Mucosa of rectum (tissue), 2 donors: ENCODE results near the gene PDE4D.

Experiments used
- H3K27ac ChIP-seq, 2 donors: one replicate each; pipeline ENCODE4 v1.7.0; 2013; ENCODE audit warnings: inconsistent platforms in 2 of 2, low read depth in 2 of 2, low read length in 2 of 2
- H3K27me3 ChIP-seq, 2 donors: one replicate each; pipeline ENCODE4 v1.7.0; 2013; ENCODE audit warnings: low read length in 2 of 2; ENCODE audit not compliant: control insufficient read depth in 2 of 2, insufficient read depth in 2 of 2
- H3K36me3 ChIP-seq, 2 donors: one replicate each; pipeline ENCODE4 v1.7.0; 2013; ENCODE audit warnings: low read length in 2 of 2; ENCODE audit not compliant: control insufficient read depth in 2 of 2, insufficient read depth in 2 of 2
- H3K4me1 ChIP-seq, 2 donors: one replicate each; pipeline ENCODE4 v1.7.0; 2013; ENCODE audit warnings: low read length in 2 of 2, mild to moderate bottlenecking in 1 of 2; ENCODE audit not compliant: control insufficient read depth in 2 of 2, insufficient read depth in 2 of 2
- H3K4me3 ChIP-seq, 2 donors: one replicate each; pipeline ENCODE4 v1.7.0; 2013; ENCODE audit warnings: low read length in 2 of 2
- H3K9ac ChIP-seq, 2 donors: one replicate each; pipeline ENCODE4 v1.7.0; 2013; ENCODE audit warnings: low read length in 2 of 2, low read depth in 1 of 2, mild to moderate bottlenecking in 1 of 2
- H3K9me3 ChIP-seq, 2 donors: one replicate each; pipeline ENCODE4 v1.7.0; 2013; ENCODE audit warnings: low read length in 2 of 2; ENCODE audit not compliant: control insufficient read depth in 2 of 2
- donor health status: healthy.
- donor health status: Normal muscosa, but diverticular disease.

Gene PDE4D

DNA sequence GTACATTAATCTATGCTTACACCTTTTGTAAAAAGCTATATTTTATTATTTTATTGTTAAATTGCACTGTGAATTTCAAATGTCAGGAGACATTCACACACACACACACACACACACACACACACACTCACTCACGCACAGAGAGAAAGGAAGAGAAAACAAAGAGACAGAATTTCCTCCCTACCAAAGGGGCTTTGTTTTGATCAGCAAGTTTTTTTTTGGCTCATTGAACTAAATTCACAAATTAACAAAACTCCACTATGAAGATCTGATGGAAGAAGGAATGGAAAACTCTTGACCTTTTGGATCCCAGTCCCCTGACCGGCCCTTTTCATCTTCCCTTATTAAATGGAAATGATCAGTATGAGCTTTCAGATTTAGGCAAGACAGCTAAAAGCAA lies 161.2 kb downstream of the PDE4D start:
- Histone ChIP-seq H3K36me3 (no peaks in the 10 kb centered on the region), H3K27me3 (no peaks in the 10 kb centered on the region), H3K27ac (no peak overlapping the region), H3K4me3 (no peak overlapping the region), H3K9ac (no peak overlapping the region), H3K4me1 (no peaks in the 10 kb centered on the region), H3K9me3 (no peaks in the 10 kb centered on the region)

- H3K9me3 ChIP-seq: no peaks in the 10 kb centered on the region
- no peaks in the 10 kb centered on the region for H3K4me1 ChIP-seq
- H3K36me3 ChIP-seq: no peaks in the 10 kb centered on the region
- H3K27me3 ChIP-seq: no peaks in the 10 kb centered on the region
- no peak overlapping the region for H3K4me3 ChIP-seq
- no peak overlapping the region for H3K27ac ChIP-seq
- H3K9ac ChIP-seq: no peak overlapping the region
Observed at GRCh38 chr5:59731809-59732208, 161.7 kb downstream of the PDE4D start.

DNA sequence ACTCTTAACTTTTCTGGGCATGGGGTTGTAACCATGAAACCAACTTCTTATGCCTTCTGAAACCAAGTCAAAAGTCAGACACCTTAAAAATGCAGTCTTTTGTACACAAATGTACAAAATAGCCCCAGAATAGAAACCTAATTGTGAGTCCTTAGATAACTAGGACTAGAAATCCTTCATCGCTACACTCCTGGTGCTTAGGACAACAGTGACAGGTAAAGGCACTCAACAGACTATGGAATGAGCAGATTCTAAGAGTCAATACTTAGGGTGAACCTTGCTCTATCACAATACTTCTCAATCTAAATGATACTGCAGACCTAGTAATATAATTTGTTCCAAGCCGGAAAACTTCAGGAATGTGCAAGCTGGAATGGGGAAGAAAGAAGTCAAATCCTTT lies 163.7 kb downstream of the PDE4D start:
- no peaks in the 10 kb centered on the region for H3K4me1 ChIP-seq
- H3K4me3 ChIP-seq: no peak overlapping the region
- H3K27ac ChIP-seq: no peak overlapping the region
- no peaks in the 10 kb centered on the region for H3K36me3 ChIP-seq
- H3K9ac ChIP-seq: no peak overlapping the region
- no peaks in the 10 kb centered on the region for H3K9me3 ChIP-seq
- H3K27me3 ChIP-seq: no peaks in the 10 kb centered on the region

DNA sequence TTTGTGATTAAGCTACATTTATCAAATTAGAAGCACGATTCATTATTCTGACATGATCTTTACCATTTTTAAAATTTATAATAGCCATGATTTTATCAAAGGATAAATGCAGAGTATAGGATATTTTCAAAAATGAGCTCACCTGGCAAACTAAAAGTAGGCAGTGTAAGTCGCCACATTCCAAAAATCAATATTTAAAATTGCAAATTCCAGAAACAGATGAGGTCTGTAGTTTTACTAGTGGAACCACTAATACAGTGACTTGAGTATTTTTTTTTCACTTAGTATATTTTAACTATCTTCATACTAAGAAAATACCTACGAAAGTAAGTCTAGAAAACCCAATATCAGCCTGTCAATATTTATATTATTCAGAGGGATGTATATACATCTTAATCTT lies 164.2 kb downstream of the PDE4D start:
- Histone ChIP-seq H3K4me1 (no peaks in the 10 kb centered on the region), H3K36me3 (no peaks in the 10 kb centered on the region), H3K4me3 (no peak overlapping the region), H3K9me3 (no peaks in the 10 kb centered on the region), H3K9ac (no peak overlapping the region), H3K27me3 (no peaks in the 10 kb centered on the region), H3K27ac (no peak overlapping the region)

GRCh38 chr5:59728356-59728755 lies 165.2 kb downstream of the PDE4D start:
- Histone ChIP-seq H3K4me3 (no peak overlapping the region), H3K36me3 (no peaks in the 10 kb centered on the region), H3K27me3 (no peaks in the 10 kb centered on the region), H3K9me3 (no peaks in the 10 kb centered on the region), H3K4me1 (no peaks in the 10 kb centered on the region), H3K9ac (no peak overlapping the region), H3K27ac (no peak overlapping the region)

GRCh38 chr5:59727186-59727585 lies 166.3 kb downstream of the PDE4D start:
- H3K36me3 ChIP-seq: no peaks in the 10 kb centered on the region
- H3K4me1 ChIP-seq: no peaks in the 10 kb centered on the region
- H3K27ac ChIP-seq: no peak overlapping the region
- H3K9ac ChIP-seq: no peak overlapping the region
- no peak overlapping the region for H3K4me3 ChIP-seq
- H3K9me3 ChIP-seq: no peaks in the 10 kb centered on the region
- no peaks in the 10 kb centered on the region for H3K27me3 ChIP-seq

GRCh38 chr5:59725392-59725767 lies 168.1 kb downstream of the PDE4D start:
- Histone ChIP-seq H3K4me1 (no peaks in the 10 kb centered on the region), H3K27me3 (no peaks in the 10 kb centered on the region), H3K27ac (peak overlapping the region in 1 of 2 donors; percentile 54), H3K9me3 (no peaks in the 10 kb centered on the region), H3K9ac (no peak overlapping the region), H3K4me3 (no peak overlapping the region), H3K36me3 (no peaks in the 10 kb centered on the region)

GRCh38 chr5:59724482-59725391 lies 168.8 kb downstream of the PDE4D start:
- no peak overlapping the region for H3K9ac ChIP-seq
- H3K36me3 ChIP-seq: no peaks in the 10 kb centered on the region
- H3K9me3 ChIP-seq: no peaks in the 10 kb centered on the region
- H3K27ac ChIP-seq: peak overlapping the region; percentile 36 to 54
- H3K4me3 ChIP-seq: no peak overlapping the region
- no peaks in the 10 kb centered on the region for H3K27me3 ChIP-seq
- no peaks in the 10 kb centered on the region for H3K4me1 ChIP-seq

DNA sequence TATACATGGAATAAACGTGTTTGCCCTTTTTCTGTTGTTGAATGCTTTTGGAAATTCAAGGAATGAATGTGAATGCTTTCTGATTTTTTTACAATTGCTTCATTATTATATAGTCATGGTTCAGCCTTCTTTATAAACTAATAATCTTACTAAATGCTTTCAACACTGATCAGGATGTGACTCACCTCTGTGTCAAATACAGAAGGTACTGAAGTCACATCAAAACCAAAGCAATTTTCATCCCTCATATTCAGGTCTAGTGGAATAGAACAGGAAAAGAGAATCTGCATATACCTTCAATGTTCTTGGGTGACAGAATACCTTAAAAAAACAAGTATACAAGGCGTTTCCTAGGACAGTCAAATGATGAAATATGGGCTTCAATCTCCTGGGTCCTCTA lies 170.7 kb downstream of the PDE4D start:
- Histone ChIP-seq H3K27me3 (no peaks in the 10 kb centered on the region), H3K36me3 (no peaks in the 10 kb centered on the region), H3K27ac (no peak overlapping the region), H3K9me3 (no peaks in the 10 kb centered on the region), H3K4me1 (no peaks in the 10 kb centered on the region), H3K4me3 (no peak overlapping the region), H3K9ac (no peak overlapping the region)

DNA sequence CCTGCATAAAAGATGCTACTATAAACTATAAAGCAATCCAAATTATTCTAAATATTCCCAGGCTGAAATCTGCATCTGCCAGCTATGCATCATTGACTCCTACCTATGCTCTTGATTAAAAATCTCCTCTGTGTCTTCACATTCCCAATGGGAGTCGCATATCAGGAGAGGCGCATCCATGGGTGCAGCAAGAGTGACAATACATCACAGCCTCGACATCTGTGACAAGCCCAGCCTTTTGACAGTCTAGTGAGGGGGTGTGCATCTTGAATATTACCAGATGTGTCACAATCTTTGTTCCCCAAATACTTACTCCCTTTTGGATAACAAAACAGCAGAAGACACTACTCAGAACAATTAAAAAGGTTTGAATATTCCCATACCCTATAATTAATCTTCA lies 171.8 kb downstream of the PDE4D start:
- Histone ChIP-seq H3K36me3 (no peaks in the 10 kb centered on the region), H3K4me1 (no peaks in the 10 kb centered on the region), H3K9me3 (no peaks in the 10 kb centered on the region), H3K27ac (no peak overlapping the region), H3K4me3 (no peak overlapping the region), H3K9ac (no peak overlapping the region), H3K27me3 (no peaks in the 10 kb centered on the region)
